Limb (tissue), 2 donors: ENCODE measurements around the gene NLRP14.

Source experiments
- DNase-seq, 2 donors: peaks; one replicate each; pipeline ENCODE4 v3.0.0-alpha.2; 2016; ENCODE audit errors: extremely low spot score in 2 of 2

Gene NLRP14

GRCh38 chr11:7020183-7020917 lies at the start of gene NLRP14, which contains the start of gene ZNF214:
Gene NLRP14, plus strand, starts transcription at chr11:7020479. Its CDS starts 18,108 bp downstream, at chr11:7038587.
Gene ZNF214, minus strand, starts transcription at chr11:7020346. Its CDS starts 17,511 bp downstream, at chr11:7002835.
- DNase-seq: peak; percentile 95 to 96

- DNase-seq: no peak
These were observed 40.9 kb upstream of the NLRP14 start for GRCh38 chr11:6979365-6979764.

GRCh38 chr11:6986487-6986886 lies 33.8 kb upstream of the NLRP14 start:
- DNase-seq: no peak

GRCh38 chr11:6988506-6988905 lies 31.8 kb upstream of the NLRP14 start:
- no peak for DNase-seq

- no peak for DNase-seq
These were observed 29.1 kb upstream of the NLRP14 start for GRCh38 chr11:6991227-6991626.

GRCh38 chr11:6992026-6992425 lies 28.3 kb upstream of the NLRP14 start:
- DNase-seq: no peak

GRCh38 chr11:6992457-6993417 lies 27.5 kb upstream of the NLRP14 start:
- DNase-seq: peak in 1 of 2 donors; percentile 55

- DNase-seq: no peak
These were observed 24.6 kb upstream of the NLRP14 start for GRCh38 chr11:6995703-6996102.

GRCh38 chr11:7004482-7004881 lies 15.8 kb upstream of the NLRP14 start:
- no peak for DNase-seq

- DNase-seq: no peak
These were observed 6.2 kb upstream of the NLRP14 start for GRCh38 chr11:7014118-7014517.

- DNase-seq: no peak
These were observed 4.3 kb upstream of the NLRP14 start for GRCh38 chr11:7016011-7016410.

GRCh38 chr11:7019500-7020182 lies 638 bp upstream of the NLRP14 start:
- no peak for DNase-seq

GRCh38 chr11:7021318-7021717 lies 1.0 kb downstream of the NLRP14 start:
- no peak for DNase-seq

GRCh38 chr11:7028141-7028540 lies 7.9 kb downstream of the NLRP14 start:
- DNase-seq: no peak

- no peak for DNase-seq
These were observed 10.6 kb downstream of the NLRP14 start for GRCh38 chr11:7030836-7031235.

- no peak for DNase-seq
These were observed 11.2 kb downstream of the NLRP14 start for GRCh38 chr11:7031471-7031871.

GRCh38 chr11:7032692-7033091 lies 12.4 kb downstream of the NLRP14 start:
- no peak for DNase-seq

GRCh38 chr11:7034019-7034418 lies 13.7 kb downstream of the NLRP14 start:
- DNase-seq: no peak

- DNase-seq: no peak
These were observed 26.3 kb downstream of the NLRP14 start for GRCh38 chr11:7046474-7047175.

- DNase-seq: no peak
These were observed 29.9 kb downstream of the NLRP14 start for GRCh38 chr11:7050191-7050590.
